Neural progenitor cell (in vitro differentiated cells): ENCODE data around the gene TGFBR3. TPM values are rescaled to one million over a fixed set of nuclear protein-coding genes. Genes with fewer than 3 reads are reported as not detected.

Source experiments
- DNase-seq: peaks from one replicate; pipeline ENCODE4 v3.0.0-alpha.2; 2016; ENCODE audit warnings: low spot score
- H2AFZ ChIP-seq: fragments of 200-600 bp; sonication (generic); replicated peaks from 2 replicates; pipeline ENCODE4 v1.6.1; 2016; ENCODE audit warnings: antibody characterized with exemption
- H3F3A ChIP-seq: fragments of 200-600 bp; sonication (generic); 2 replicates; pipeline ENCODE4 v1.6.1; 2016; ENCODE audit warnings: antibody characterized with exemption, low read depth
- H3K27ac ChIP-seq: fragments of 200-600 bp; sonication (generic); 2 replicates; pipeline ENCODE4 v1.5.1; 2016; ENCODE audit warnings: mild to moderate bottlenecking
- H3K27me3 ChIP-seq: fragments of 200-600 bp; sonication (generic); 2 replicates; pipeline ENCODE4 v1.6.1; 2016; ENCODE audit warnings: mild to moderate bottlenecking, moderate library complexity
- H3K36me3 ChIP-seq: fragments of 200-600 bp; sonication (generic); 2 replicates; pipeline ENCODE4 v1.5.1; 2016
- H3K4me1 ChIP-seq: fragments of 200-600 bp; sonication (generic); 2 replicates; pipeline ENCODE4 v1.6.1; 2016; ENCODE audit warnings: mixed run types
- H3K4me2 ChIP-seq: fragments of 200-600 bp; sonication (generic); 2 replicates; pipeline ENCODE4 v1.6.1; 2016
- H3K4me3 ChIP-seq: fragments of 200-600 bp; sonication (generic); 2 replicates; pipeline ENCODE4 v1.5.1; 2016
- H3K79me2 ChIP-seq: fragments of 200-600 bp; sonication (generic); 2 replicates; pipeline ENCODE4 v1.6.1; 2016; ENCODE audit warnings: low read depth
- H3K9ac ChIP-seq: fragments of 200-600 bp; sonication (generic); 2 replicates; pipeline ENCODE4 v1.6.1; 2016
- H3K9me3 ChIP-seq: fragments of 200-600 bp; sonication (generic); 2 replicates; pipeline ENCODE4 v1.5.1; 2016; ENCODE audit warnings: low read depth
- H4K20me1 ChIP-seq: fragments of 200-600 bp; sonication (generic); 2 replicates; pipeline ENCODE4 v1.6.1; 2016; ENCODE audit warnings: low read depth
- H3K27ac Mint-ChIP-seq: 3 replicates; pipeline ENCODE4 v1.8.0; 2021; ENCODE audit warnings: mixed read lengths
- H3K27me3 Mint-ChIP-seq: 2 replicates; pipeline ENCODE4 v1.8.0; 2022; ENCODE audit warnings: low read depth, mild to moderate bottlenecking, inconsistent platforms, moderate library complexity, mixed read lengths; ENCODE audit not compliant: insufficient read depth
- H3K36me3 Mint-ChIP-seq: 3 replicates; pipeline ENCODE4 v1.8.0; 2021; ENCODE audit warnings: mixed read lengths
- H3K4me1 Mint-ChIP-seq: 3 replicates; pipeline ENCODE4 v1.8.0; 2021; ENCODE audit warnings: mixed read lengths
- H3K4me3 Mint-ChIP-seq: 3 replicates; pipeline ENCODE4 v1.8.0; 2021; ENCODE audit warnings: mild to moderate bottlenecking, moderate library complexity, mixed read lengths
- H3K9me3 Mint-ChIP-seq: 3 replicates; pipeline ENCODE4 v1.8.0; 2020; ENCODE audit warnings: mixed read lengths
- EZH2 ChIP-seq: fragments of 200-600 bp; sonication (generic); IDR thresholded peaks from 2 replicates; pipeline ENCODE4 v1.6.1; 2017; ENCODE audit warnings: antibody characterized with exemption, mild to moderate bottlenecking, moderate library complexity
- EZH2phosphoT487 ChIP-seq: fragments of 200-600 bp; sonication (generic); IDR thresholded peaks from 2 replicates; pipeline ENCODE4 v1.6.1; 2017; ENCODE audit warnings: antibody characterized with exemption
- total RNA-seq: library from RNA; depleted of rRNA; stranded (reverse); fragments of >200 nt; gene quantifications from 2 replicates; pipeline ENCODE4 v1.2.3, GENCODE V29; 2015; ENCODE audit warnings: low replicate concordance
- TF ChIP-seq, protein P1 (sequence below): fragments of 200-600 bp; sonication (generic); IDR thresholded peaks from 2 replicates; pipeline ENCODE4 v1.5.1; 2017; ENCODE audit warnings: antibody characterized with exemption, mild to moderate bottlenecking

Gene TGFBR3
- total RNA-seq, 1 donor from 2014 or later = 11.8 TPM

DNA sequence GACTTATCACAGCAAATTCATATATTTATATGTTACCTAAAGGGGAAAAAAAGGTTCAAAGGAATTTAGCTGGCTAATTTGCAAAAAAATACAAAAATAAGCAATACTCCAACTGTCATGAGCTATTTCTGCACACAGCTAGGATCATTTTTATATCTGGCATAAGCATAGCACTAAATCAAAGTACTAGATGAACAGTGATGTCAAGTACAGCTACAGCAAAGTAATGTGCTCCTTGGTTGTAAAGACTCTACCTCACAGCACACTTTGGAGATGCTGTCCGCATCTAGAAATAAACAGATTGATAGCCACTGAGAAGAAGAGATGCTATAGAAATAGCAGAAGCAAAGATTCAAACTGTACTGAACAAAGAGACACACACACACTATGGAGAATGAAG is 125.4 kb downstream of the TGFBR3 start:
- no peak overlapping the region for H3K9ac ChIP-seq
- Mint-ChIP-seq H3K9me3 (no peaks in the 10 kb centered on the region), H3K4me3 (no peak overlapping the region), H3K27ac (no peak overlapping the region), H3K27me3 (peaks cover 2% of the 10 kb centered on the region), H3K4me1 (peaks cover 23% of the 10 kb centered on the region), H3K36me3 (peaks cover 1% of the 10 kb centered on the region)
- DNase-seq = no peak
- H3K27me3 ChIP-seq = no peaks in the 10 kb centered on the region
- H3K4me1 ChIP-seq = peaks cover 33% of the 10 kb centered on the region
- no peaks in the 10 kb centered on the region for H4K20me1 ChIP-seq
- H3K27ac ChIP-seq = no peak overlapping the region
- H3K4me2 ChIP-seq = no peak overlapping the region
- no peak overlapping the region for H2AFZ ChIP-seq
- H3K9me3 ChIP-seq = no peaks in the 10 kb centered on the region
- H3K79me2 ChIP-seq = no peaks in the 10 kb centered on the region
- no peak overlapping the region for H3K4me3 ChIP-seq
- peaks cover 21% of the 10 kb centered on the region for H3F3A ChIP-seq
- TF ChIP-seq EZH2 (no peak), EZH2phosphoT487 (no peak)
- TF ChIP-seq, protein P1, sequence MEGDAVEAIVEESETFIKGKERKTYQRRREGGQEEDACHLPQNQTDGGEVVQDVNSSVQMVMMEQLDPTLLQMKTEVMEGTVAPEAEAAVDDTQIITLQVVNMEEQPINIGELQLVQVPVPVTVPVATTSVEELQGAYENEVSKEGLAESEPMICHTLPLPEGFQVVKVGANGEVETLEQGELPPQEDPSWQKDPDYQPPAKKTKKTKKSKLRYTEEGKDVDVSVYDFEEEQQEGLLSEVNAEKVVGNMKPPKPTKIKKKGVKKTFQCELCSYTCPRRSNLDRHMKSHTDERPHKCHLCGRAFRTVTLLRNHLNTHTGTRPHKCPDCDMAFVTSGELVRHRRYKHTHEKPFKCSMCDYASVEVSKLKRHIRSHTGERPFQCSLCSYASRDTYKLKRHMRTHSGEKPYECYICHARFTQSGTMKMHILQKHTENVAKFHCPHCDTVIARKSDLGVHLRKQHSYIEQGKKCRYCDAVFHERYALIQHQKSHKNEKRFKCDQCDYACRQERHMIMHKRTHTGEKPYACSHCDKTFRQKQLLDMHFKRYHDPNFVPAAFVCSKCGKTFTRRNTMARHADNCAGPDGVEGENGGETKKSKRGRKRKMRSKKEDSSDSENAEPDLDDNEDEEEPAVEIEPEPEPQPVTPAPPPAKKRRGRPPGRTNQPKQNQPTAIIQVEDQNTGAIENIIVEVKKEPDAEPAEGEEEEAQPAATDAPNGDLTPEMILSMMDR = no peak
- H3K36me3 ChIP-seq = no peaks in the 10 kb centered on the region

DNA sequence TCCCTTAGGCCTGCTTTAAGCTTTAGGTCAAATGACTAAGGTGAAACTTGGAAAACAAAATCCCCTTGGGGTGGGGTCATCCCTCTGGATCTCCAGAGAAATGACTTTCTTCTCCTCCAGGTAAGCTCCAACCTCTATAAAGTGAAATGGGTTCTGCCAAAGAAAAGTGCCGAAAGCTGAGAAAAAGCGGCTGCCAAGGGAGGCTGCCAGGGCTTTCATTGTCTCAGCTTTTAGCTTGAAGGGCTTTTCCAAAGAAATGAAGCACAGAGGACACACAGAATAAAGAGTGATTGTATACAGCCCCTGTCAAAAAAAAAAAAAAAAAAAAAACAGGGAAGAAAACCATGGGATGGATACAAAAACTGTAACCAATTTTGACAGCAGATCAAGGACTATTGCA is 126.9 kb downstream of the TGFBR3 start:
- Mint-ChIP-seq H3K4me1 (peaks cover 21% of the 10 kb centered on the region), H3K4me3 (no peak overlapping the region), H3K9me3 (no peaks in the 10 kb centered on the region), H3K36me3 (peaks cover 1% of the 10 kb centered on the region), H3K27ac (no peak overlapping the region), H3K27me3 (peaks cover 6% of the 10 kb centered on the region)
- DNase-seq = no peak
- H3K9me3 ChIP-seq = no peaks in the 10 kb centered on the region
- no peak overlapping the region for H2AFZ ChIP-seq
- peaks cover 25% of the 10 kb centered on the region for H3K4me1 ChIP-seq
- H3K27ac ChIP-seq = no peak overlapping the region
- H3K9ac ChIP-seq = no peak overlapping the region
- peaks cover 13% of the 10 kb centered on the region for H3F3A ChIP-seq
- no peaks in the 10 kb centered on the region for H3K79me2 ChIP-seq
- H3K4me3 ChIP-seq = no peak overlapping the region
- H3K36me3 ChIP-seq = no peaks in the 10 kb centered on the region
- H4K20me1 ChIP-seq = no peaks in the 10 kb centered on the region
- no peak overlapping the region for H3K4me2 ChIP-seq
- TF ChIP-seq EZH2 = no peak
- TF ChIP-seq, protein P1 = no peak
- TF ChIP-seq EZH2phosphoT487 = no peak
- no peaks in the 10 kb centered on the region for H3K27me3 ChIP-seq

DNA sequence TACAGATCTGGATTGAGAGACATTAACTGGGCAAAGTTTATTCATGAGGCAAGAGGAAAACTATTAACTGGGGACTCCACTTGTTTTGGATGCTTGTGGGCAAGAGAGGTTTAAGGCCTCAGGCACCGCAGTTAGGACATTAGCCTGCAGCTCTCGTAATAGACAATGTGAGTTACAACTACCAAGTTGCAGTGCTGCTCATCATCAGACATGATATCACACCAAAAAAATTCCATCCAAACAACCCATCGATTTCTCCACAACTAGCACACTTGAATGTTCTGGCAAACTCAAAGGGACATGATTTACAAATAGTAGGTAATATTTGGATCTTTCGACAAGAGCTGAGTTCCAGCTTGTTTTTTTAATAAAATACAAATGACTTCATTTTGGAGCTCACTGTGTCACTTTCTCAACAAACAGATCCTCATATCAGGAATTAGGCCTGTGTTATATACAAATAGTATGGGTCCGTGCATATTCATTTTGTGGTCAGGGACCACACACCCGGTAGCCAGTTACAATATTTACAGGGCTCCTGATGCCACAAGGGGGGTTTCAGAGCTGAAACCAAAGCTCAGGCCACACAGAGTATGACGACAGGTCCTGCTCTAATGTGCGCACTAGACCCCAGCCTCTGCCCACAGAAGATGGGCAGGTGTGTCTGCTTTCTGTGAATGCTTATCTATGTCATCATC is 128.0 kb downstream of the TGFBR3 start:
- H3K27ac Mint-ChIP-seq = no peak overlapping the region
- TF ChIP-seq EZH2 (no peak), EZH2phosphoT487 (no peak)
- TF ChIP-seq, protein P1 = no peak
- Histone ChIP-seq H3K36me3 (no peaks in the 10 kb centered on the region), H3K79me2 (no peaks in the 10 kb centered on the region), H3K9ac (no peak overlapping the region), H3K27ac (no peak overlapping the region), H4K20me1 (no peaks in the 10 kb centered on the region), H3K9me3 (no peaks in the 10 kb centered on the region), H2AFZ (no peak overlapping the region), H3F3A (peaks cover 13% of the 10 kb centered on the region), H3K4me2 (no peak overlapping the region), H3K27me3 (no peaks in the 10 kb centered on the region), H3K4me3 (no peak overlapping the region), H3K4me1 (peaks cover 23% of the 10 kb centered on the region)
- H3K27me3 Mint-ChIP-seq = peaks cover 6% of the 10 kb centered on the region
- no peak overlapping the region for H3K4me3 Mint-ChIP-seq
- H3K36me3 Mint-ChIP-seq = peaks cover 1% of the 10 kb centered on the region
- no peak for DNase-seq
- H3K4me1 Mint-ChIP-seq = peaks cover 26% of the 10 kb centered on the region
- no peaks in the 10 kb centered on the region for H3K9me3 Mint-ChIP-seq
